Gastroesophageal sphincter (tissue), 4 donors: ENCODE data around the gene TAPBP. TPM values are rescaled to one million over a fixed set of nuclear protein-coding genes. Genes with fewer than 3 reads are reported as not detected.
"Not testable (repeated sequence)": the region's sequence is repeated elsewhere in the genome, so short reads cannot be mapped to it uniquely, and the experiment has no call there.

Experiments
- ATAC-seq: fragments of 150-250 bp; one replicate; pipeline ENCODE4 v1.9.1; 2016; ENCODE audit warnings: mild to moderate bottlenecking, moderate library complexity
- H3K27ac ChIP-seq, 4 donors: fragments of 200-600 bp; sonication (generic) in 3 of 4; 1 replicate in 3 of 4; 2 replicates in 1 of 4; pipeline ENCODE4 v1.5.1; 2016 to 2019
- H3K27me3 ChIP-seq: fragments of 200-600 bp; sonication (generic); one replicate; pipeline ENCODE4 v1.5.1; 2019
- H3K36me3 ChIP-seq, 2 donors: fragments of 200-600 bp; sonication (generic); one replicate each; pipeline ENCODE4 v1.5.1; 2019; ENCODE audit warnings: control low read depth in 1 of 2
- H3K4me1 ChIP-seq, 3 donors: fragments of 200-600 bp; sonication (generic); 1 replicate in 2 of 3; 2 replicates in 1 of 3; pipeline ENCODE4 v1.5.1; 2016 to 2019; ENCODE audit warnings: control low read depth in 2 of 3
- H3K4me3 ChIP-seq, 2 donors: fragments of 200-600 bp; sonication (generic); one replicate each; pipeline ENCODE4 v1.5.1; 2019; ENCODE audit warnings: mild to moderate bottlenecking in 1 of 2, moderate library complexity in 1 of 2
- H3K9me3 ChIP-seq, 3 donors: fragments of 200-600 bp; sonication (generic); one replicate each; pipeline ENCODE4 v1.5.1; 2017 to 2019; ENCODE audit warnings: control low read depth in 2 of 3
- CTCF ChIP-seq, 4 experiments: fragments of 200-600 bp in 2 of 4; fragments of 450-650 bp in 2 of 4; sonication (generic) in 1 of 4; IDR thresholded peaks; one replicate each; pipeline ENCODE4 v1.5.1; 2017 to 2019; ENCODE audit warnings: antibody characterized with exemption in 4 of 4, mild to moderate bottlenecking in 2 of 4, moderate library complexity in 2 of 4
- EP300 ChIP-seq: sonication (generic); formaldehyde crosslinking; IDR thresholded peaks from one replicate; pipeline ENCODE4 v1.6.1; 2017; ENCODE audit warnings: antibody characterized with exemption, mild to moderate bottlenecking
- POLR2A ChIP-seq, 2 donors: fragments of 450-650 bp; IDR thresholded peaks; one replicate each; pipeline ENCODE4 v1.6.1; 2017; ENCODE audit warnings: antibody characterized with exemption in 2 of 2, mild to moderate bottlenecking in 2 of 2, moderate library complexity in 1 of 2
- POLR2AphosphoS5 ChIP-seq: sonication (generic); formaldehyde crosslinking; IDR thresholded peaks from one replicate; pipeline ENCODE4 v1.6.1; 2017; ENCODE audit warnings: antibody characterized with exemption
- WGBS, 2 donors: methylation state at CpG; one replicate each; pipeline ENCODE4 v1.1.5; 2018; ENCODE audit warnings: low coverage in 1 of 2; 5-methylcytosine and 5-hydroxymethylcytosine counted together
- total RNA-seq, 4 donors: library from RNA; depleted of rRNA; stranded (reverse); fragments of >200 nt; gene quantifications; one replicate each; pipeline ENCODE4 v1.1.0, GENCODE V29; 2016

Gene TAPBP
- total RNA-seq, 4 donors from 2014 or later, result 62.9 to 136 (median 69.2) TPM

DNA sequence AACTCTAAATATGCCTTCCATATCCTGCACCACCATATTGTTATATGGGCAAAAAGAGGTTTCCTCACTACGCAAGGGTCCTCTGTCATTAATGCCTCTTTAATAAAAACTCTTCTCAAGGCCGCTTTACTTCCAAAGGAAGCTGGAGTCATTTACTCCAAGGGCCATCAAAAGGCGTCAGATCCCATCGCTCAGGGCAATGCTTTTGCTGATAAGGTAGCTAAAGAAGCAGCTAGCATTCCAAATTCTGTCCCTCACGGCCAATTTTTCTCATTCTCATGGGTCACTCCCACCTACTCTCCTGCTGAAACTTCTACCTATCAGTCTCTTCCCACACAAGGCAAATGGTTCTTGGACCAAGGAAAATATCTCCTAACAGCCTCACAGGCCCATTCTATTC, 33.9 kb upstream of the TAPBP start:
- H3K9me3 ChIP-seq, result no peaks in the 10 kb centered on the region
- H3K27me3 ChIP-seq, result no peaks in the 10 kb centered on the region
- ATAC-seq, result no peak

GRCh38 chr6:33346972-33347371, 33.1 kb upstream of the TAPBP start:
- H3K9me3 ChIP-seq, ATAC-seq, H3K27ac ChIP-seq, H3K36me3 ChIP-seq, H3K4me3 ChIP-seq, H3K27me3 ChIP-seq: not testable (repeated sequence)
- 68 to 88% methylated on average over 4 to 5 of the region's 5 CpGs for WGBS, 2 donors
- peaks cover 0 to 13% (median 5%) of the 10 kb centered on the region in 3 donors for H3K4me1 ChIP-seq

More for the DNA sequence above, 33.9 kb upstream of the TAPBP start:
- Histone ChIP-seq H3K4me3 (no peak overlapping the region), H3K36me3 (no peaks in the 10 kb centered on the region), H3K27ac (no peak overlapping the region), H3K4me1 (peaks cover 0 to 13% (median 5%) of the 10 kb centered on the region in 3 donors)
- 88% methylated on average over 5 of the region's 5 CpGs; no CpG with 5 or more reads in 1 of the 2 donors for WGBS, 2 donors
- no peak for TF ChIP-seq EP300
- no peak for TF ChIP-seq POLR2A (IDR thresholded peaks at IDR 0.05)
- TF ChIP-seq CTCF (IDR thresholded peaks at IDR 0.05), result no peak
- no peak for TF ChIP-seq POLR2AphosphoS5

DNA sequence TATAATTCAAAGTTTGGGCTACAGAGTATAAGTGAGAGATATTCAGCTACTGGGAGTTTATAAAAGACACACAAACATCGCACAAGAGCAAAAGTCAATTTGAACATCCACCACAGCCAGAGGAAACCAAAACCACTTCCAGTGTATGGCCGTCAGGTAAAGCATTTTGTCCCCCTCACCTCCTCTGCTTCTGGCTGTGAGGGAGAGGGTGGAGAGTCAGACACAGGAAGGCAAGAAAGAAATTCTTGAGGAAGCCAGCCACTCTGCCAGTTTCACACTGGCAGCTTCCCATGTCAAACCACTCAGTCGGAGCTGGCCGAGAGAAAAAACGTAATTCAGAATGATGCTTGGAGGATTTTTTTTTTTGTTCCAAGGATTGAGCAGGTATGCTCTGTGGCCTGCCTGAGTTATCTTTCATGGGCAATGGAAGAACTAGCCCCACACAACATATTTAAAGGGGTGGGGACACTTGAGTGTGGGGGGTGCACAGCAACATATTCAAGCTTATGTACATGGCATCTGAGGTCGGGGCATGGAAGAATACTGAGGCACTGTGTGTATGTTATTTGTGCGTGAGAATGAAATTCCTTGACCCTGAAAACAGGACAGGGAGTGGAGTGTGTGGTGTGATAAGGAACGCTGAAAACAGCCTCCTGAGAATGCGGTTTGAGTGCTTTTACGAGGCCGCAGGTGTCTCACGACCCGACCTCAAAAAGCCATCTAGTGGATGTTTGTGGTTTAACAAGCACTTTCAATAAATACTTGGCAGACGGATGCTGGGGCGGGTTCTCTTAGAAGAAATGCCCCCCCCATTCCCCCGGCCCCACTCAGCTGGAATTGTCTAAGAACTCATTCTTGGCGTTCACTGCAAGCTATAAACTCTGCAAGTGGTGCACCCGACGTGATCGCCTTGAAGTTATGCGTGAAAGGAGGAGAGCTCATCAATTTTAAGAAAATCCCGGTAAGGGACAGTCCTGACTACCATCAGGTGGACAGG, 31.1 kb upstream of the TAPBP start:
- TF ChIP-seq CTCF (IDR thresholded peaks at IDR 0.05), result peak in 3 of 4 experiments; percentile 63 to 73 (median 72)
- TF ChIP-seq POLR2AphosphoS5, result no peak
- no peak for TF ChIP-seq POLR2A (IDR thresholded peaks at IDR 0.05)
- peak overlapping the region in 2 of 4 donors; percentile 27 to 32 for H3K27ac ChIP-seq
- H3K27me3 ChIP-seq, result no peaks in the 10 kb centered on the region

GRCh38 chr6:33343953-33344611, 30.2 kb upstream of the TAPBP start:
- Histone ChIP-seq H3K27me3 (no peaks in the 10 kb centered on the region), H3K4me3 (no peak overlapping the region), H3K27ac (no peak overlapping the region), H3K4me1 (peaks cover 0 to 13% (median 5%) of the 10 kb centered on the region in 3 donors), H3K36me3 (no peaks in the 10 kb centered on the region), H3K9me3 (no peaks in the 10 kb centered on the region)
- WGBS, 2 donors, result 71 to 76% methylated on average over 3 to 5 of the region's 6 CpGs
- no peak for ATAC-seq
- TF ChIP-seq POLR2AphosphoS5, result no peak
- TF ChIP-seq EP300, result no peak
- TF ChIP-seq CTCF (IDR thresholded peaks at IDR 0.05), result no peak

More for the DNA sequence above, 31.1 kb upstream of the TAPBP start:
- Histone ChIP-seq H3K36me3 (no peaks in the 10 kb centered on the region), H3K4me3 (no peak overlapping the region), H3K9me3 (no peaks in the 10 kb centered on the region), H3K4me1 (peaks cover 0 to 13% (median 5%) of the 10 kb centered on the region in 3 donors)
- 21 to 23% methylated on average over 16 to 18 of the region's 22 CpGs for WGBS, 2 donors
- peak; percentile 66 for ATAC-seq

DNA sequence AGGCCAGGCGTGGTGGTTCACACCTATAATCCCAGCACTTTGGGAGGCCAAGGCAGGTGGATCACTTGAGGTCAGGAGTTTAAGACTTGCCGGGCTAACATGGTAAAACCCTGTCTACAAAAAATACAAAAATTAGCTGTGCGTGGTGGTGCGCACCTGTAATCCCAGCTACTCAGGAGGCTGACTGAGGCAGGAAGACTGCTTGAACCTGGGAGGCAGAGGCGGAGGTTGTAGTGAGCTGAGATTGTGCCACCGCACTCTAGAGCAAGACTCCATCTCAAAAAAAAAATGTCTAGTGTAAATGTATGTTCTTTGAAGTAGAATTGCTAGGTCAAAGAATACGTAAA, 29.7 kb upstream of the TAPBP start:
- not testable (repeated sequence) for ATAC-seq

More for the DNA sequence above, 29.7 kb upstream of the TAPBP start:
- H3K9me3 ChIP-seq, H3K36me3 ChIP-seq, H3K27me3 ChIP-seq, H3K27ac ChIP-seq, H3K4me3 ChIP-seq: not testable (repeated sequence)
- peaks cover 0 to 13% (median 5%) of the 10 kb centered on the region in 3 donors for H3K4me1 ChIP-seq
- WGBS, 2 donors, result 89 to 96% methylated on average over 4 to 5 of the region's 7 CpGs
